ENCODE measurements around the gene PLXNB3.

GRCh38 chrX:153821066-153821465 lies 57.0 kb downstream of the PLXNB3 start:
- no peak for TF ChIP-seq CTCF (conservative IDR thresholded peaks at IDR 0.05)
- no peak for TF ChIP-seq EZH2 (IDR thresholded peaks at IDR 0.05; ENCODE audit: low read depth)
